BE2C (cell line): Measurements from ENCODE around the gene SCRG1.

Source experiments
- DNase-seq: peaks from one replicate; pipeline ENCODE4 v3.0.0-alpha.2; 2020
- H3K27me3 ChIP-seq: fragments of 250-450 bp; sonication (Bioruptor Pico); 2 replicates; pipeline ENCODE4 v1.5.1; 2020; ENCODE audit warnings: mild to moderate bottlenecking
- H3K36me3 ChIP-seq: fragments of 250-450 bp; sonication (Bioruptor Pico); 2 replicates; pipeline ENCODE4 v1.5.1; 2020; ENCODE audit warnings: mild to moderate bottlenecking
- H3K4me1 ChIP-seq: fragments of 250-450 bp; sonication (Bioruptor Pico); 2 replicates; pipeline ENCODE4 v1.5.1; 2020
- H3K4me3 ChIP-seq: 2 replicates; pipeline ENCODE4 v1.5.1; 2011; ENCODE audit warnings: low read depth, low read length
- H3K9me3 ChIP-seq: fragments of 250-450 bp; sonication (Bioruptor Pico); 2 replicates; pipeline ENCODE4 v1.5.1; 2020
- TF ChIP-seq, protein P1 (sequence below): IDR thresholded peaks from 2 replicates; pipeline ENCODE4 v1.5.1; 2012; ENCODE audit warnings: mild to moderate bottlenecking, low read depth, low read length

SCRG1 gene

DNA sequence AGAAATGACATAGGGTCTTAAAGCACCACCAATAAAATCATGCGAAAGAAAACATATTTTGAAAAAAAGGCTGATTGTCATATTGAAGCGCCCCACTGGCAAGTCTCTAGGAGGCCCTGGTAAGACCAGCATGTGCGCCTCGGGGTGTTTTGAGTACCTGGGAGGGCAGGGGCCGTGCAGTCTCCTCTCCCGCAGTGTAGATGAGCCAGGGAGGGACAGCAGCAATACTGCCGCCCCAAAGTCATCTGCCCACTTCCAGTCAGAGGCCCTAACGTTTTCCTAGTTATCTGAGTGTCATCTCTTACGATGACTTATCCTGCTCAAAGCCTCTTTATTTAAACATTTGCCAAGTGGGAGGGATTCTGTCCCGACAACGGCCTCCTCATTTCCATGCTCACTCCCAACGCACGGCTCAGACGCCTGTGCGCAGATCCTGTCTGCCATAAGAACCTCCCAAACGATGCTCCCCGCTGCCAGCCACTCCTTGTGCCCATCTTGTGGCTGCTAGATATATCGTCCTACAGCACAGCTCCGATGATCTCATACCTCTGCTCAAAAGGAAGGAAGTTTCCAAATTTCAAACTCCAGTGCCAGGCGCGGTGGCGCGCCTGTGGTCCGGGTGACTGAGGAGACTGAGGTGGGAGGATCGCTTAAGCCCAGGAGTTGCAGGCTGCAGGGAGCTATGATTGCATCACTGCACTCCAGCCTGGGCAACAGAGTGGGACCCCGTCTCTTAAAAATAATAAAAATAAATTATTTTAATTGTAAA lies 17.2 kb upstream of the SCRG1 start:
- Histone ChIP-seq H3K9me3 (no peaks in the 10 kb centered on the region), H3K4me3 (no peak overlapping the region), H3K27me3 (no peaks in the 10 kb centered on the region), H3K36me3 (no peaks in the 10 kb centered on the region), H3K4me1 (no peaks in the 10 kb centered on the region; the same call in 1 of the 2 replicates)
- TF ChIP-seq, protein P1, sequence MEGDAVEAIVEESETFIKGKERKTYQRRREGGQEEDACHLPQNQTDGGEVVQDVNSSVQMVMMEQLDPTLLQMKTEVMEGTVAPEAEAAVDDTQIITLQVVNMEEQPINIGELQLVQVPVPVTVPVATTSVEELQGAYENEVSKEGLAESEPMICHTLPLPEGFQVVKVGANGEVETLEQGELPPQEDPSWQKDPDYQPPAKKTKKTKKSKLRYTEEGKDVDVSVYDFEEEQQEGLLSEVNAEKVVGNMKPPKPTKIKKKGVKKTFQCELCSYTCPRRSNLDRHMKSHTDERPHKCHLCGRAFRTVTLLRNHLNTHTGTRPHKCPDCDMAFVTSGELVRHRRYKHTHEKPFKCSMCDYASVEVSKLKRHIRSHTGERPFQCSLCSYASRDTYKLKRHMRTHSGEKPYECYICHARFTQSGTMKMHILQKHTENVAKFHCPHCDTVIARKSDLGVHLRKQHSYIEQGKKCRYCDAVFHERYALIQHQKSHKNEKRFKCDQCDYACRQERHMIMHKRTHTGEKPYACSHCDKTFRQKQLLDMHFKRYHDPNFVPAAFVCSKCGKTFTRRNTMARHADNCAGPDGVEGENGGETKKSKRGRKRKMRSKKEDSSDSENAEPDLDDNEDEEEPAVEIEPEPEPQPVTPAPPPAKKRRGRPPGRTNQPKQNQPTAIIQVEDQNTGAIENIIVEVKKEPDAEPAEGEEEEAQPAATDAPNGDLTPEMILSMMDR, result no peak
- DNase-seq, result no peak

DNA sequence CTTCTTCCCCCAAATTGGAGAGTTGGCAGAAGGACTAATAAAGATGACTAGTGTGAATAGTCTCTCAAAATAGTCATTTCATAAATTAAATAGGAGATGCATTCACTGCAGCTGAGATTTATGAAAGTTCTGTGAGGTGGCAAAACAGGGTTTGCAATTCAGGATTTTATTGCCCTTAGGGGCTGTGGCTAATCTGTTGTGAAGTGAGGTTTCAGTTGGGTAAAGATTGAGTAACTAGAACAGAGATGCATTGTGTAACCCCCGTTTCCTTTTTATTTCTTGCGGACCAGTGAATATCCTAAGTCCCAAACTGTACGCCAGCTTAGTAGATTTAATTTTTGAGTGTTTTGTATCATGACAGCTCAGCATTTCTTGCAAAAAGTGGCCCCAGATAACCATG lies 16.2 kb upstream of the SCRG1 start:
- no peaks in the 10 kb centered on the region; the same call in 1 of the 2 replicates for H3K9me3 ChIP-seq

GRCh38 chr4:173414456-173414855 lies 15.5 kb upstream of the SCRG1 start:
- DNase-seq, result no peak
- Histone ChIP-seq H3K4me1 (no peaks in the 10 kb centered on the region), H3K27me3 (no peaks in the 10 kb centered on the region), H3K9me3 (no peaks in the 10 kb centered on the region; the same call in 1 of the 2 replicates), H3K4me3 (no peak overlapping the region), H3K36me3 (no peaks in the 10 kb centered on the region)
- TF ChIP-seq, protein P1, result no peak

More for the DNA sequence above, 16.2 kb upstream of the SCRG1 start:
- H3K36me3 ChIP-seq, result no peaks in the 10 kb centered on the region
- H3K27me3 ChIP-seq, result no peaks in the 10 kb centered on the region
- TF ChIP-seq, protein P1, result no peak
- H3K4me1 ChIP-seq, result no peaks in the 10 kb centered on the region
- H3K4me3 ChIP-seq, result no peak overlapping the region
- no peak for DNase-seq

GRCh38 chr4:173413036-173413435 lies 14.1 kb upstream of the SCRG1 start:
- no peak for DNase-seq
- TF ChIP-seq, protein P1, result no peak
- H3K4me1 ChIP-seq, result no peaks in the 10 kb centered on the region
- H3K4me3 ChIP-seq, result no peak overlapping the region
- no peaks in the 10 kb centered on the region; the same call in 1 of the 2 replicates for H3K9me3 ChIP-seq
- H3K36me3 ChIP-seq, result no peaks in the 10 kb centered on the region
- no peaks in the 10 kb centered on the region for H3K27me3 ChIP-seq

DNA sequence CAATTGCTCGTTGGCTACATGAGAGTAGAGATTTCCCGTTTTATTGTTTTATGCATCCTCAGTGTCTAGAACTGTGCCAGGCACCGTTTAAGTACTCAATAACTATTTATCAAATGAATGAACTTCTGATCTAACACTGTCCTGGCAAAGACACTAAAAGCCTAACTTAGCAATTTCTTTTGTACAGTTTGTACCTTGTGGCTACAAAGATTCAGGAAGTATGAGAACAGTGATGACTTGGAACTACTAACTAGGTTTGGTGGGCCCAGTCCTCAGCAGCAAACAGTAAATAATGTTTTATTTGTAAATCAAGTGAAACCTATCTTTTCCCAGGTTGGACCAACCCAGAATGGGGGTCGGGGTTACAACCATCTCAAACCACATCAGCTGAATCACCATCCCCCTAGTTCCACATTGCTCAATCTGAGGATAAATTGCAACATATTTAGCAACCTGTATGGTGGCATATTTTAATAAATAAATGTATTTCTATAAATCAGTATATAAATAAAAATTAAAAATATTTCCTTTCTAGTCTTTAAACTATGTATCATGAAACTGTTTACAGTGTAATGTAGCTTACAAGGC lies 12.3 kb upstream of the SCRG1 start:
- H3K4me3 ChIP-seq, result no peak overlapping the region
- H3K36me3 ChIP-seq, result no peaks in the 10 kb centered on the region
- no peaks in the 10 kb centered on the region for H3K4me1 ChIP-seq
- DNase-seq, result no peak
- TF ChIP-seq, protein P1, result no peak
- no peaks in the 10 kb centered on the region for H3K27me3 ChIP-seq
- H3K9me3 ChIP-seq, result no peaks in the 10 kb centered on the region; the same call in 1 of the 2 replicates

- DNase-seq, result no peak
- H3K4me1 ChIP-seq, result no peaks in the 10 kb centered on the region
- H3K4me3 ChIP-seq, result no peak overlapping the region
- no peaks in the 10 kb centered on the region; the same call in 1 of the 2 replicates for H3K9me3 ChIP-seq
- TF ChIP-seq, protein P1, result no peak
- no peaks in the 10 kb centered on the region for H3K27me3 ChIP-seq
- no peaks in the 10 kb centered on the region for H3K36me3 ChIP-seq
Observed at GRCh38 chr4:173410079-173410478, 11.2 kb upstream of the SCRG1 start.
